ENCODE measurements around the gene SLC26A11.

SLC26A11 gene

DNA sequence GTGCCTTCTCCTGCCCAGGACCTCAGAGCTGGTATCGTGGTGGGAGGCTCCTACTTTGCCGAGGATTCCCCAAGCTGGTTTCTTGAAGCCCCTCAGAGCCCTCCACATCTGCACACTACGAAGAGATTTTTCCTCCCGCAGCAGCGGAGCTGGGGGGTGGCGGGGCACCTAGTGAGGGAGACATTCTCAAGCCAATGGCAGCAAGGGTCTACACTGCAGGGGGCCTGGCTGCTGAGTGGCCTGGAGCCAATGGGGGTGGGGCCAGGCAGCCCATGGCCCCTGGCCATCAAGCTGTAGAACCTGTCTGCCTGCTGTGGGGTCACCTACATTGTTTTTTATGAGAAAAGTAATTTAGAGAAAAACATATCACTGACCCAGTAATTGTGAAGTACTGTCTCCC lies 5.0 kb downstream of the SLC26A11 start:
- TF ChIP-seq, protein P1, sequence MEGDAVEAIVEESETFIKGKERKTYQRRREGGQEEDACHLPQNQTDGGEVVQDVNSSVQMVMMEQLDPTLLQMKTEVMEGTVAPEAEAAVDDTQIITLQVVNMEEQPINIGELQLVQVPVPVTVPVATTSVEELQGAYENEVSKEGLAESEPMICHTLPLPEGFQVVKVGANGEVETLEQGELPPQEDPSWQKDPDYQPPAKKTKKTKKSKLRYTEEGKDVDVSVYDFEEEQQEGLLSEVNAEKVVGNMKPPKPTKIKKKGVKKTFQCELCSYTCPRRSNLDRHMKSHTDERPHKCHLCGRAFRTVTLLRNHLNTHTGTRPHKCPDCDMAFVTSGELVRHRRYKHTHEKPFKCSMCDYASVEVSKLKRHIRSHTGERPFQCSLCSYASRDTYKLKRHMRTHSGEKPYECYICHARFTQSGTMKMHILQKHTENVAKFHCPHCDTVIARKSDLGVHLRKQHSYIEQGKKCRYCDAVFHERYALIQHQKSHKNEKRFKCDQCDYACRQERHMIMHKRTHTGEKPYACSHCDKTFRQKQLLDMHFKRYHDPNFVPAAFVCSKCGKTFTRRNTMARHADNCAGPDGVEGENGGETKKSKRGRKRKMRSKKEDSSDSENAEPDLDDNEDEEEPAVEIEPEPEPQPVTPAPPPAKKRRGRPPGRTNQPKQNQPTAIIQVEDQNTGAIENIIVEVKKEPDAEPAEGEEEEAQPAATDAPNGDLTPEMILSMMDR (conservative IDR thresholded peaks at IDR 0.05), result no peak
- H3K27ac ChIP-seq, result peak overlapping the region; percentile 29; the same call in 1 of the 2 replicates

GRCh38 chr17:80227156-80227555 lies 6.9 kb downstream of the SLC26A11 start:
- no peak overlapping the region for H3K27ac ChIP-seq
- TF ChIP-seq, protein P1 (conservative IDR thresholded peaks at IDR 0.05), result no peak

DNA sequence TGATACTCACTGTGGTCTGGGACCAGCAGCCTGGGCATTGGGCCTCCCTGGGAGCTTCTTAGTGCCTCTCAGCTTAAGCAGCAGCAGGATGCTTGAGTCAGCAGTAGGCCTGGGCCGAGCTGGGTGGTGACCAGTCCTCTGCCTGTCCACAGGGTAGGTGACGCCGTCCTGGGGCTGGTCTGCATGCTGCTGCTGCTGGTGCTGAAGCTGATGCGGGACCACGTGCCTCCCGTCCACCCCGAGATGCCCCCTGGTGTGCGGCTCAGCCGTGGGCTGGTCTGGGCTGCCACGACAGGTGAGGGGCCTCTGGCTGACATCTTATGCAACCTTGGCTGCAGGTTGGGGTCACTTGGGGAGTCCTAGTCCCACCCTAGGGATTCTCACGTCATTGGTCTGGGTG lies 7.4 kb downstream of the SLC26A11 start:
- TF ChIP-seq, protein P1 (conservative IDR thresholded peaks at IDR 0.05), result no peak
- no peak overlapping the region for H3K27ac ChIP-seq

GRCh38 chr17:80228477-80228876 lies 8.2 kb downstream of the SLC26A11 start:
- H3K27ac ChIP-seq, result no peak overlapping the region
- TF ChIP-seq, protein P1 (conservative IDR thresholded peaks at IDR 0.05), result no peak

- H3K27ac ChIP-seq, result no peak overlapping the region
- TF ChIP-seq, protein P1 (conservative IDR thresholded peaks at IDR 0.05), result no peak
Observed at GRCh38 chr17:80229011-80229410, 8.8 kb downstream of the SLC26A11 start.

DNA sequence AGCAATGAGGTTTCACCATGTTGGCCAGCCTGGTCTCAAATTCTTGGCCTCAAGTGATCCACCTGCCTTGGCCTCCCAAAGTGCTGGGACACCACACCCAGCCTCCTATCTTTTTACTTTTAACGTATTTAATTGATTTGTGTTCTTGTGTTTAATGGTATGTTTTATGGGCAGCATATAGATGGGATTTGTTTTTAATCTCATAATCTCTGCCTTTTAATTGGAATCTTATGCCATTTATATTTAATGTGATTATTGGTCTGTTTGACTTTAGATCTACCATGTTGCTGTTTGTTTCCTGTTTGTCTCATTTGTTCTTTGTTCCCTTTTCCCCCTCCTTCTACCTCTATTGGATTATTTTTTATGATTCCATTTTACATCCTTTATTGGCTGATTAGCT lies 12.2 kb downstream of the SLC26A11 start:
- TF ChIP-seq, protein P1 (conservative IDR thresholded peaks at IDR 0.05), result no peak

GRCh38 chr17:80233202-80233601 lies 13.0 kb downstream of the SLC26A11 start:
- no peak overlapping the region for H3K27ac ChIP-seq
- TF ChIP-seq, protein P1 (conservative IDR thresholded peaks at IDR 0.05), result no peak

More for the DNA sequence above, 12.2 kb downstream of the SLC26A11 start:
- H3K27ac ChIP-seq, result no peak overlapping the region
